Kidney (tissue), 14 donors: Measurements from ENCODE around the gene TPRA1. TPM values are rescaled to one million over a fixed set of nuclear protein-coding genes. Genes with fewer than 3 reads are reported as not detected.

Source experiments
- DNase-seq, 5 donors: peaks; one replicate each; pipeline ENCODE4 v3.0.0-alpha.2; 2013 to 2020
- FAIRE-seq: peaks from 2 replicates; lab custom pipeline; 2012; peaks lifted over from hg19 to GRCh38; lab: Jason Lieb, UNC
- H3K27ac ChIP-seq, 2 donors: one replicate each; pipeline ENCODE4 v1.7.0; 2013; ENCODE audit warnings: low read depth in 2 of 2, low read length in 2 of 2, inconsistent platforms in 1 of 2
- H3K27me3 ChIP-seq: one replicate; pipeline ENCODE4 v1.7.1; 2013; ENCODE audit warnings: low read length, inconsistent platforms; ENCODE audit not compliant: control insufficient read depth, insufficient read depth
- H3K36me3 ChIP-seq, 3 donors: one replicate each; pipeline versions ENCODE4 v1.7.0 to v1.7.1; 2013; ENCODE audit warnings: low read length in 3 of 3, control low read depth in 1 of 3, inconsistent platforms in 1 of 3; ENCODE audit not compliant: insufficient read depth in 3 of 3, control insufficient read depth in 2 of 3
- H3K4me1 ChIP-seq, 3 donors: one replicate each; pipeline versions ENCODE4 v1.7.0 to v1.7.1; 2013; ENCODE audit warnings: low read length in 3 of 3, inconsistent platforms in 1 of 3, low read depth in 1 of 3; ENCODE audit not compliant: control insufficient read depth in 2 of 3, insufficient read depth in 2 of 3
- H3K4me3 ChIP-seq, 3 donors: one replicate each; pipeline versions ENCODE4 v1.7.0 to v1.8.1; 2013; ENCODE audit warnings: low read length in 3 of 3, control low read depth in 1 of 3, inconsistent platforms in 1 of 3
- H3K9ac ChIP-seq, 3 donors: one replicate each; pipeline versions ENCODE4 v1.7.0 to v1.7.1; 2013; ENCODE audit warnings: low read length in 3 of 3, control low read depth in 1 of 3, inconsistent platforms in 1 of 3
- H3K9me3 ChIP-seq, 3 donors: one replicate each; pipeline versions ENCODE4 v1.7.0 to v1.7.1; 2013; ENCODE audit warnings: low read length in 3 of 3, control low read depth in 1 of 3, inconsistent platforms in 1 of 3; ENCODE audit not compliant: control insufficient read depth in 2 of 3, insufficient read depth in 1 of 3
- CTCF ChIP-seq: IDR thresholded peaks from 3 replicates; pipeline ENCODE4 v1.5.1; 2012; ENCODE audit warnings: mild to moderate bottlenecking, moderate library complexity, borderline replicate concordance; ENCODE audit not compliant: insufficient read depth; ENCODE audit errors: extremely low read depth
- intact Hi-C: fragments of 100-400 bp; cut with DNase I; formaldehyde crosslinking; loops from one replicate; pipeline ENCODE4 v1.11.1; 2022
- polyA plus RNA-seq: library from polyadenylated mRNA; stranded (reverse); fragments of 350-450 nt; fragmentation: Illumina TruSeq; extraction: RNeasy Lipid Tissue Mini Kit (QIAGEN cat#74804); gene quantifications from one replicate; pipeline ENCODE4 v1.2.3, GENCODE V29; 2014; ENCODE audit warnings: low read depth, low replicate concordance; ENCODE audit not compliant: insufficient read depth
- total RNA-seq: library from RNA; stranded (reverse); fragmentation: NEBNext Ultra II Directional; extraction: Animal tissue kit (Norgen Biotek cat#: 25700); gene quantifications from one replicate; pipeline ENCODE4 v1.2.1, GENCODE V29; 2021
- donor health status: control.
- donor health status: control.
- donor health status: control.
- donor health status: control.
- donor health status: control.
- donor health status: DM: yes; HTN: yes; CAD: no.
- donor health status: Normal renal cell carcinoma (clear cell type).

The TPRA1 gene
- total and polyA plus RNA-seq, 2 donors from 2014 or later: 35.4 to 36.4 TPM

- no peak for TF ChIP-seq CTCF
- DNase-seq (no peak), FAIRE-seq (no peak)
- Histone ChIP-seq H3K9me3 (no peaks in the 10 kb centered on the region), H3K27me3 (no peaks in the 10 kb centered on the region), H3K27ac (no peak overlapping the region), H3K4me3 (no peak overlapping the region), H3K36me3 (no peaks in the 10 kb centered on the region), H3K4me1 (no peaks in the 10 kb centered on the region), H3K9ac (no peak overlapping the region)
- intact Hi-C loops: no loop called here
These were observed 48.9 kb upstream of the TPRA1 start for GRCh38 chr3:127639173-127640041.

GRCh38 chr3:127637971-127638370 lies 47.4 kb upstream of the TPRA1 start:
- Histone ChIP-seq H3K4me3 (no peak overlapping the region), H3K36me3 (no peaks in the 10 kb centered on the region), H3K9me3 (no peaks in the 10 kb centered on the region), H3K9ac (no peak overlapping the region), H3K27ac (no peak overlapping the region), H3K4me1 (no peaks in the 10 kb centered on the region), H3K27me3 (no peaks in the 10 kb centered on the region)
- TF ChIP-seq CTCF: no peak
- DNase-seq (no peak), FAIRE-seq (no peak)
- intact Hi-C loops: no loop called here

GRCh38 chr3:127637546-127637945 lies 47.0 kb upstream of the TPRA1 start:
- FAIRE-seq (no peak), DNase-seq (no peak)
- no peaks in the 10 kb centered on the region for H3K36me3 ChIP-seq
- H3K9ac ChIP-seq: no peak overlapping the region
- no peaks in the 10 kb centered on the region for H3K9me3 ChIP-seq
- no peak overlapping the region for H3K4me3 ChIP-seq
- no peak overlapping the region for H3K27ac ChIP-seq
- intact Hi-C loops: no loop called here
- H3K4me1 ChIP-seq: no peaks in the 10 kb centered on the region
- no peak for TF ChIP-seq CTCF
- no peaks in the 10 kb centered on the region for H3K27me3 ChIP-seq
